Keratinocyte (primary cell): ENCODE results near the gene LRRC17. TPM values are rescaled to one million over a fixed set of nuclear protein-coding genes. Genes with fewer than 3 reads are reported as not detected.
A peak's percentile ranks its signal among the peaks of the same experiment; 100 is the strongest.

Experiments used
- DNase-seq: peaks from one replicate; pipeline ENCODE4 v3.0.0-alpha.2; 2011; ENCODE audit warnings: low read depth, missing footprints, low spot score
- FAIRE-seq: peaks from 2 replicates; lab custom pipeline; 2011; peaks lifted over from hg19 to GRCh38; lab: Jason Lieb, UNC
- H2AFZ ChIP-seq: 2 replicates; pipeline ENCODE4 v1.6.0; 2012; ENCODE audit warnings: low read length, control low read depth, inconsistent platforms; ENCODE audit not compliant: control insufficient read depth
- H3K27ac ChIP-seq: 2 replicates; pipeline ENCODE4 v1.5.1; 2011; ENCODE audit warnings: low read length; ENCODE audit not compliant: control insufficient read depth, insufficient read depth
- H3K27me3 ChIP-seq: 3 replicates; pipeline ENCODE4 v1.6.0; 2011; ENCODE audit warnings: low read length; ENCODE audit not compliant: control insufficient read depth, insufficient read depth; ENCODE audit errors: extremely low read depth
- H3K36me3 ChIP-seq, 2 experiments: 2 replicates in 1 of 2; 3 replicates in 1 of 2; pipeline ENCODE4 v1.5.1; 2011; ENCODE audit warnings: low read length in 2 of 2, mild to moderate bottlenecking in 1 of 2; ENCODE audit not compliant: control insufficient read depth in 2 of 2, insufficient read depth in 2 of 2; ENCODE audit errors: extremely low read depth in 1 of 2
- H3K4me1 ChIP-seq: 3 replicates; pipeline ENCODE4 v1.5.1; 2011; ENCODE audit warnings: low read length; ENCODE audit not compliant: control insufficient read depth, insufficient read depth; ENCODE audit errors: extremely low read depth
- H3K4me2 ChIP-seq: 3 replicates; pipeline ENCODE4 v1.6.0; 2011; ENCODE audit warnings: low read depth, low read length; ENCODE audit not compliant: control insufficient read depth, insufficient read depth; ENCODE audit errors: extremely low read depth
- H3K4me3 ChIP-seq, 3 experiments: fragments of 200-600 bp in 1 of 3; sonication (generic) in 1 of 3; 2 replicates in 2 of 3; 3 replicates in 1 of 3; pipeline ENCODE4 v1.5.1; 2011 to 2016; ENCODE audit warnings: low read length in 3 of 3, mild to moderate bottlenecking in 3 of 3, control low read depth in 2 of 3, inconsistent platforms in 1 of 3, low read depth in 1 of 3, mixed read lengths in 1 of 3, mixed run types in 1 of 3, moderate library complexity in 1 of 3; ENCODE audit not compliant: control insufficient read depth in 2 of 3, insufficient read depth in 2 of 3; ENCODE audit errors: extremely low read depth in 1 of 3
- H3K79me2 ChIP-seq: 2 replicates; pipeline ENCODE4 v1.6.0; 2012; ENCODE audit warnings: low read length; ENCODE audit not compliant: control insufficient read depth, insufficient read depth
- H3K9ac ChIP-seq: 3 replicates; pipeline ENCODE4 v1.6.0; 2011; ENCODE audit warnings: low read length; ENCODE audit not compliant: control insufficient read depth, insufficient read depth; ENCODE audit errors: extremely low read depth
- H3K9me1 ChIP-seq: 3 replicates; pipeline ENCODE4 v1.6.0; 2011; ENCODE audit warnings: low read length; ENCODE audit not compliant: control insufficient read depth, insufficient read depth; ENCODE audit errors: extremely low read depth
- H3K9me3 ChIP-seq: 2 replicates; pipeline ENCODE4 v1.5.1; 2012; ENCODE audit warnings: low read depth, low read length; ENCODE audit not compliant: control insufficient read depth
- H4K20me1 ChIP-seq: 3 replicates; pipeline ENCODE4 v1.6.0; 2011; ENCODE audit warnings: low read length; ENCODE audit not compliant: control insufficient read depth, insufficient read depth; ENCODE audit errors: extremely low read depth
- CTCF ChIP-seq, 3 experiments: IDR thresholded peaks in 1 of 3; conservative IDR thresholded peaks in 1 of 3; optimal IDR thresholded peaks in 1 of 3; 2 replicates in 2 of 3; 3 replicates in 1 of 3; pipeline versions ENCODE3 to v1.5.1; 2011; ENCODE audit warnings: low read length in 3 of 3, mild to moderate bottlenecking in 3 of 3, moderate library complexity in 2 of 3, control low read depth in 1 of 3, inconsistent platforms in 1 of 3; ENCODE audit not compliant: insufficient read depth in 2 of 3; ENCODE audit errors: extremely low read depth in 1 of 3
- EZH2 ChIP-seq: IDR thresholded peaks from one replicate; pipeline ENCODE4 v1.6.1; 2012; ENCODE audit warnings: inconsistent platforms, mild to moderate bottlenecking, low read length, moderate library complexity
- dilution Hi-C: fragments of 300-500 bp; cut with MboI; formaldehyde crosslinking; loops from one replicate; pipeline ENCODE4 v1.7.0; 2020; ENCODE audit warnings: low sequenced_read_pairs; ENCODE audit not compliant: extremely low pct_ligation_motif_present
- polyA plus RNA-seq, 5 experiments: library from polyadenylated mRNA; depleted of rRNA in 3 of 5; stranded (reverse) in 3 of 5; stranded (forward) in 1 of 5; unstranded in 1 of 5; fragments of >200 nt; gene quantifications; 1 replicate in 1 of 5; 2 replicates in 3 of 5; 3 replicates in 1 of 5; pipeline versions ENCODE4 v1.2.1 to v1.2.3, GENCODE V29; 2011 to 2012; ENCODE audit warnings: missing spikeins in 2 of 5, low read depth in 1 of 5, low replicate concordance in 1 of 5

LRRC17 gene
- polyA plus RNA-seq, 1 donor (not counting 4 experiments of a cell fraction or from before 2014, with no cell fraction given): 0.20 TPM

GRCh38 chr7:102978284-102978683, 65.5 kb downstream of the LRRC17 start:
- no peaks in the 10 kb centered on the region for H3K9me3 ChIP-seq
- H4K20me1 ChIP-seq: no peaks in the 10 kb centered on the region
- peak overlapping the region; percentile 32 for H3K4me2 ChIP-seq
- no peaks in the 10 kb centered on the region for H3K9me1 ChIP-seq
- H2AFZ ChIP-seq: peak overlapping the region; percentile 82
- H3K4me1 ChIP-seq: peaks cover 8% of the 10 kb centered on the region
- DNase-seq: no peak
- TF ChIP-seq CTCF (optimal IDR thresholded peaks at IDR 0.05 in 1 of 3, IDR thresholded peaks at IDR 0.05 in 1 of 3, conservative IDR thresholded peaks at IDR 0.05 in 1 of 3; ENCODE audit: extremely low read depth in 1 of 3, insufficient read depth in 2 of 3, low read length in 3 of 3) (no peak), EZH2 (no peak)
- no peak overlapping the region for H3K4me3 ChIP-seq
- dilution Hi-C loops: no loop called here
- H3K36me3 ChIP-seq: no peaks in the 10 kb centered on the region
- peak overlapping the region; percentile 22 for H3K9ac ChIP-seq
- H3K27me3 ChIP-seq: no peaks in the 10 kb centered on the region
- no peak for FAIRE-seq
- H3K27ac ChIP-seq: peak overlapping the region; percentile 61
- H3K79me2 ChIP-seq: no peaks in the 10 kb centered on the region

- no peaks in the 10 kb centered on the region for H3K9me3 ChIP-seq
- H3K4me1 ChIP-seq: peaks cover 8% of the 10 kb centered on the region
- H3K4me3 ChIP-seq: no peak overlapping the region
- no peaks in the 10 kb centered on the region for H3K27me3 ChIP-seq
- no peak for DNase-seq
- TF ChIP-seq EZH2: no peak
- TF ChIP-seq CTCF (optimal IDR thresholded peaks at IDR 0.05 in 1 of 3, IDR thresholded peaks at IDR 0.05 in 1 of 3, conservative IDR thresholded peaks at IDR 0.05 in 1 of 3; ENCODE audit: extremely low read depth in 1 of 3, insufficient read depth in 2 of 3, low read length in 3 of 3): no peak
- no peak for FAIRE-seq
- dilution Hi-C loops: no loop called here
- no peak overlapping the region for H3K4me2 ChIP-seq
- H4K20me1 ChIP-seq: no peaks in the 10 kb centered on the region
- H2AFZ ChIP-seq: no peak overlapping the region
- H3K9ac ChIP-seq: no peak overlapping the region
- H3K9me1 ChIP-seq: no peaks in the 10 kb centered on the region
- no peaks in the 10 kb centered on the region for H3K36me3 ChIP-seq
- H3K27ac ChIP-seq: no peak overlapping the region
- no peaks in the 10 kb centered on the region for H3K79me2 ChIP-seq
These were observed 66.9 kb downstream of the LRRC17 start for GRCh38 chr7:102979670-102980069.
